Fibroblast of mammary gland (primary cell): Measurements from ENCODE around the gene ASTN2.

ENCODE experiments used
- DNase-seq: peaks from one replicate; pipeline ENCODE4 v3.0.0-alpha.2; 2010; ENCODE audit warnings: low read depth
- H3K4me3 ChIP-seq: 2 replicates; pipeline ENCODE4 v1.5.1; 2011; ENCODE audit warnings: low read depth, mild to moderate bottlenecking, low read length, moderate library complexity; ENCODE audit not compliant: control insufficient read depth
- CTCF ChIP-seq: conservative IDR thresholded peaks from 2 replicates; pipeline ENCODE4 v1.5.1; 2011; ENCODE audit warnings: low read depth, low read length, inconsistent platforms; ENCODE audit not compliant: control insufficient read depth, insufficient read depth

ASTN2 gene

GRCh38 chr9:116475201-116475600 is 939.7 kb downstream of the ASTN2 start:
- peak; percentile 69 for DNase-seq
- H3K4me3 ChIP-seq = no peak overlapping the region
- TF ChIP-seq CTCF = no peak

GRCh38 chr9:116471944-116472506 is 942.8 kb downstream of the ASTN2 start:
- DNase-seq = no peak
- no peak for TF ChIP-seq CTCF

GRCh38 chr9:116471093-116471906 is 943.6 kb downstream of the ASTN2 start:
- H3K4me3 ChIP-seq = no peak overlapping the region
- no peak for TF ChIP-seq CTCF
- DNase-seq = no peak

More at GRCh38 chr9:116471944-116472506, 942.8 kb downstream of the ASTN2 start:
- H3K4me3 ChIP-seq = no peak overlapping the region

GRCh38 chr9:116468793-116469527 is 945.9 kb downstream of the ASTN2 start:
- no peak for DNase-seq
- H3K4me3 ChIP-seq = no peak overlapping the region
- TF ChIP-seq CTCF = no peak

GRCh38 chr9:116468369-116468768 is 946.5 kb downstream of the ASTN2 start:
- no peak overlapping the region for H3K4me3 ChIP-seq
- DNase-seq = no peak
- no peak for TF ChIP-seq CTCF

GRCh38 chr9:116467740-116468351 is 947.0 kb downstream of the ASTN2 start:
- H3K4me3 ChIP-seq = no peak overlapping the region
- no peak for DNase-seq
- no peak for TF ChIP-seq CTCF
